NT2/D1 (cell line): ENCODE results near the gene KDM3A.

ENCODE experiments used
- SUZ12 ChIP-seq: IDR thresholded peaks from 2 replicates; pipeline ENCODE4 v1.6.1; 2011; ENCODE audit not compliant: insufficient read length, insufficient read depth; ENCODE audit errors: extremely low read depth
- YY1 ChIP-seq: IDR thresholded peaks from 2 replicates; pipeline ENCODE4 v1.6.1; 2011; ENCODE audit not compliant: insufficient read length, insufficient read depth
- ZNF274 ChIP-seq: IDR thresholded peaks from 2 replicates; pipeline ENCODE4 v1.6.1; 2011; ENCODE audit warnings: mild to moderate bottlenecking, low read depth, low read length

DNA sequence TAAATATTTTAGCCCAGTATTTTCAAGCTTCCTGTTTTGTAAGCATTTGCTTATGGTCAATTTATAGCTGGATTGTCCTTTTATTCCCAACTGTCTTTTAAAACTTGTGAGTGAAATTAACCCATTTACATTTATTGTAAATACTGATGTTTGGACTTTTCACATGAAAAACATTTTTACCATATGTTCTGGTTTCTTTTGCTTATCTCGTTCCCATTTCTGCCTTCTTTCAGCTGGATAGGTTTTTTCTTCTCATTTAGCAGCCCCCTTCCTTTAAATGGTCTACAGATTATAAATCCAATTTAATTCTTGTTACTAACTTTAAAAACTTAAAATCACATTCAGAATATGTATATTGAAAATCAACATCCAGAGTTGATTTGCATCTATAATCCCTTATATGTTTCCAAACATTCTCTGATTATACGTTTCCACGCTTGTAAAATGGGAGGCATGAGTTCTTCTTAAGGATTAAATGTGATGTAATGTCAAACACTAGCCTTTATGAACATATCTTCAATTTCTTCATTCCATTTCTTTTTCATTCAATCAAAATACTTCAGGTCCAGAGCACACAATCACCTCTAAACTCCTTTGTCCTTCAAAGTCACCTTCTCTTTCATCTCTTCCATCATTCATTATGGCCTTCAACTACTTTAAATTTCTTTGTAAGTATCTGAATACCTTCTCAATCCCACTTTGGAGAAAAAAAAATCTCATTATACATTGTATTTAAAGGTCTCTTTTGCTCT, 1.1 kb upstream of the KDM3A start:
- no peak for TF ChIP-seq SUZ12
- no peak for TF ChIP-seq YY1
- TF ChIP-seq ZNF274 = no peak
